ENCODE results near the gene CYP26A1.

The CYP26A1 gene

GRCh38 chr10:93126483-93127052, 52.9 kb downstream of the CYP26A1 start:
- no peak for DNase-seq (ENCODE audit: low read depth)

More at GRCh38 chr10:93126483-93127052, 52.9 kb downstream of the CYP26A1 start:
- H3K4me3 ChIP-seq (ENCODE audit: control insufficient read depth, low read depth, low read length), result no peak overlapping the region
- TF ChIP-seq, protein P1, sequence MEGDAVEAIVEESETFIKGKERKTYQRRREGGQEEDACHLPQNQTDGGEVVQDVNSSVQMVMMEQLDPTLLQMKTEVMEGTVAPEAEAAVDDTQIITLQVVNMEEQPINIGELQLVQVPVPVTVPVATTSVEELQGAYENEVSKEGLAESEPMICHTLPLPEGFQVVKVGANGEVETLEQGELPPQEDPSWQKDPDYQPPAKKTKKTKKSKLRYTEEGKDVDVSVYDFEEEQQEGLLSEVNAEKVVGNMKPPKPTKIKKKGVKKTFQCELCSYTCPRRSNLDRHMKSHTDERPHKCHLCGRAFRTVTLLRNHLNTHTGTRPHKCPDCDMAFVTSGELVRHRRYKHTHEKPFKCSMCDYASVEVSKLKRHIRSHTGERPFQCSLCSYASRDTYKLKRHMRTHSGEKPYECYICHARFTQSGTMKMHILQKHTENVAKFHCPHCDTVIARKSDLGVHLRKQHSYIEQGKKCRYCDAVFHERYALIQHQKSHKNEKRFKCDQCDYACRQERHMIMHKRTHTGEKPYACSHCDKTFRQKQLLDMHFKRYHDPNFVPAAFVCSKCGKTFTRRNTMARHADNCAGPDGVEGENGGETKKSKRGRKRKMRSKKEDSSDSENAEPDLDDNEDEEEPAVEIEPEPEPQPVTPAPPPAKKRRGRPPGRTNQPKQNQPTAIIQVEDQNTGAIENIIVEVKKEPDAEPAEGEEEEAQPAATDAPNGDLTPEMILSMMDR (IDR thresholded peaks at IDR 0.05; ENCODE audit: control insufficient read depth, insufficient read depth, low read depth, low read length, missing control alignments), result peak; percentile 36
